ENCODE measurements around the gene NIPAL1. TPM values are rescaled to one million over a fixed set of nuclear protein-coding genes. Genes with fewer than 3 reads are reported as not detected.

NIPAL1 gene
- polyA plus RNA-seq, 1 donor from 2014 or later, result 0.85 TPM

- no peaks in the 10 kb centered on the region for H4K20me1 ChIP-seq (ENCODE audit: insufficient read depth)
- H3K27me3 ChIP-seq (ENCODE audit: insufficient read depth, low read depth, low read length), result no peaks in the 10 kb centered on the region
- H3F3A ChIP-seq (ENCODE audit: insufficient read depth, low read length, poor library complexity, severe bottlenecking), result no peaks in the 10 kb centered on the region
- H3K36me3 ChIP-seq (ENCODE audit: insufficient read depth, low read length), result no peaks in the 10 kb centered on the region
- H3K9me2 ChIP-seq (ENCODE audit: insufficient read depth, low read length), result no peaks in the 10 kb centered on the region
- no peak overlapping the region for H2AFZ ChIP-seq (ENCODE audit: low read depth, low read length)
- TF ChIP-seq TAF1 (IDR thresholded peaks at IDR 0.05; ENCODE audit: low read depth) (no peak), RAD21 (conservative IDR thresholded peaks at IDR 0.05) (no peak)
- H3K4me2 ChIP-seq (ENCODE audit: low read length), result no peak overlapping the region
- no peak overlapping the region for H3K9ac ChIP-seq (ENCODE audit: low read length)
- H3K79me2 ChIP-seq (replicated peaks; ENCODE audit: insufficient read depth, low read length), result no peaks in the 10 kb centered on the region
- no peaks in the 10 kb centered on the region for H3K9me3 ChIP-seq (ENCODE audit: low read length)
- H3K27ac ChIP-seq (ENCODE audit: low read length), result no peak overlapping the region
- H3K4me3 ChIP-seq (ENCODE audit: low read length), result no peak overlapping the region
Measured at GRCh38 chr4:48047421-48047844, 30.9 kb downstream of the NIPAL1 start.

GRCh38 chr4:48047896-48048295, 31.3 kb downstream of the NIPAL1 start:
- H3K27ac ChIP-seq (ENCODE audit: low read length), result no peak overlapping the region
- no peaks in the 10 kb centered on the region for H3K9me3 ChIP-seq (ENCODE audit: low read length)
- no peak for TF ChIP-seq TAF1 (IDR thresholded peaks at IDR 0.05; ENCODE audit: low read depth)
- TF ChIP-seq POLR2AphosphoS5 (IDR thresholded peaks at IDR 0.05), result no peak
- TF ChIP-seq SMC3 (conservative IDR thresholded peaks at IDR 0.05; ENCODE audit: poor library complexity), result no peak
- TF ChIP-seq EP300 (conservative IDR thresholded peaks at IDR 0.05; ENCODE audit: poor library complexity, severe bottlenecking), result no peak
- TF ChIP-seq MXI1 (conservative IDR thresholded peaks at IDR 0.05; ENCODE audit: poor library complexity, severe bottlenecking), result no peak
- TF ChIP-seq, protein P1, sequence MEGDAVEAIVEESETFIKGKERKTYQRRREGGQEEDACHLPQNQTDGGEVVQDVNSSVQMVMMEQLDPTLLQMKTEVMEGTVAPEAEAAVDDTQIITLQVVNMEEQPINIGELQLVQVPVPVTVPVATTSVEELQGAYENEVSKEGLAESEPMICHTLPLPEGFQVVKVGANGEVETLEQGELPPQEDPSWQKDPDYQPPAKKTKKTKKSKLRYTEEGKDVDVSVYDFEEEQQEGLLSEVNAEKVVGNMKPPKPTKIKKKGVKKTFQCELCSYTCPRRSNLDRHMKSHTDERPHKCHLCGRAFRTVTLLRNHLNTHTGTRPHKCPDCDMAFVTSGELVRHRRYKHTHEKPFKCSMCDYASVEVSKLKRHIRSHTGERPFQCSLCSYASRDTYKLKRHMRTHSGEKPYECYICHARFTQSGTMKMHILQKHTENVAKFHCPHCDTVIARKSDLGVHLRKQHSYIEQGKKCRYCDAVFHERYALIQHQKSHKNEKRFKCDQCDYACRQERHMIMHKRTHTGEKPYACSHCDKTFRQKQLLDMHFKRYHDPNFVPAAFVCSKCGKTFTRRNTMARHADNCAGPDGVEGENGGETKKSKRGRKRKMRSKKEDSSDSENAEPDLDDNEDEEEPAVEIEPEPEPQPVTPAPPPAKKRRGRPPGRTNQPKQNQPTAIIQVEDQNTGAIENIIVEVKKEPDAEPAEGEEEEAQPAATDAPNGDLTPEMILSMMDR (IDR thresholded peaks at IDR 0.05; ENCODE audit: poor library complexity, severe bottlenecking), result no peak
- TF ChIP-seq EZH2 (IDR thresholded peaks at IDR 0.05; ENCODE audit: borderline replicate concordance, insufficient read depth, low read length, poor library complexity, severe bottlenecking), result no peak
- TF ChIP-seq RAD21 (conservative IDR thresholded peaks at IDR 0.05), result no peak
- TF ChIP-seq, protein P2, sequence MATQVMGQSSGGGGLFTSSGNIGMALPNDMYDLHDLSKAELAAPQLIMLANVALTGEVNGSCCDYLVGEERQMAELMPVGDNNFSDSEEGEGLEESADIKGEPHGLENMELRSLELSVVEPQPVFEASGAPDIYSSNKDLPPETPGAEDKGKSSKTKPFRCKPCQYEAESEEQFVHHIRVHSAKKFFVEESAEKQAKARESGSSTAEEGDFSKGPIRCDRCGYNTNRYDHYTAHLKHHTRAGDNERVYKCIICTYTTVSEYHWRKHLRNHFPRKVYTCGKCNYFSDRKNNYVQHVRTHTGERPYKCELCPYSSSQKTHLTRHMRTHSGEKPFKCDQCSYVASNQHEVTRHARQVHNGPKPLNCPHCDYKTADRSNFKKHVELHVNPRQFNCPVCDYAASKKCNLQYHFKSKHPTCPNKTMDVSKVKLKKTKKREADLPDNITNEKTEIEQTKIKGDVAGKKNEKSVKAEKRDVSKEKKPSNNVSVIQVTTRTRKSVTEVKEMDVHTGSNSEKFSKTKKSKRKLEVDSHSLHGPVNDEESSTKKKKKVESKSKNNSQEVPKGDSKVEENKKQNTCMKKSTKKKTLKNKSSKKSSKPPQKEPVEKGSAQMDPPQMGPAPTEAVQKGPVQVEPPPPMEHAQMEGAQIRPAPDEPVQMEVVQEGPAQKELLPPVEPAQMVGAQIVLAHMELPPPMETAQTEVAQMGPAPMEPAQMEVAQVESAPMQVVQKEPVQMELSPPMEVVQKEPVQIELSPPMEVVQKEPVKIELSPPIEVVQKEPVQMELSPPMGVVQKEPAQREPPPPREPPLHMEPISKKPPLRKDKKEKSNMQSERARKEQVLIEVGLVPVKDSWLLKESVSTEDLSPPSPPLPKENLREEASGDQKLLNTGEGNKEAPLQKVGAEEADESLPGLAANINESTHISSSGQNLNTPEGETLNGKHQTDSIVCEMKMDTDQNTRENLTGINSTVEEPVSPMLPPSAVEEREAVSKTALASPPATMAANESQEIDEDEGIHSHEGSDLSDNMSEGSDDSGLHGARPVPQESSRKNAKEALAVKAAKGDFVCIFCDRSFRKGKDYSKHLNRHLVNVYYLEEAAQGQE (IDR thresholded peaks at IDR 0.05; ENCODE audit: borderline replicate concordance), result no peak
- H3K9me2 ChIP-seq (ENCODE audit: insufficient read depth, low read length), result no peaks in the 10 kb centered on the region
- no peaks in the 10 kb centered on the region for H3K79me2 ChIP-seq (replicated peaks; ENCODE audit: insufficient read depth, low read length)
- H3K27me3 ChIP-seq (ENCODE audit: insufficient read depth, low read depth, low read length), result no peaks in the 10 kb centered on the region
- H4K20me1 ChIP-seq (ENCODE audit: insufficient read depth), result no peaks in the 10 kb centered on the region
- H3K9ac ChIP-seq (ENCODE audit: low read length), result no peak overlapping the region
- no peak overlapping the region for H3K4me3 ChIP-seq (ENCODE audit: low read length)
- no peak overlapping the region for H2AFZ ChIP-seq (ENCODE audit: low read depth, low read length)
- no peaks in the 10 kb centered on the region for H3F3A ChIP-seq (ENCODE audit: insufficient read depth, low read length, poor library complexity, severe bottlenecking)
- H3K4me2 ChIP-seq (ENCODE audit: low read length), result no peak overlapping the region
- H3K36me3 ChIP-seq (ENCODE audit: insufficient read depth, low read length), result no peaks in the 10 kb centered on the region

- Histone ChIP-seq H2AFZ (ENCODE audit: low read depth, low read length) (no peak overlapping the region), H3F3A (ENCODE audit: insufficient read depth, low read length, poor library complexity, severe bottlenecking) (no peaks in the 10 kb centered on the region), H3K9ac (ENCODE audit: low read length) (no peak overlapping the region), H4K20me1 (ENCODE audit: insufficient read depth) (no peaks in the 10 kb centered on the region), H3K4me2 (ENCODE audit: low read length) (no peak overlapping the region), H3K9me2 (ENCODE audit: insufficient read depth, low read length) (no peaks in the 10 kb centered on the region), H3K27ac (ENCODE audit: low read length) (no peak overlapping the region), H3K9me3 (ENCODE audit: low read length) (no peaks in the 10 kb centered on the region), H3K36me3 (ENCODE audit: insufficient read depth, low read length) (no peaks in the 10 kb centered on the region), H3K27me3 (ENCODE audit: insufficient read depth, low read depth, low read length) (no peaks in the 10 kb centered on the region), H3K79me2 (replicated peaks; ENCODE audit: insufficient read depth, low read length) (no peaks in the 10 kb centered on the region), H3K4me3 (ENCODE audit: low read length) (no peak overlapping the region)
- TF ChIP-seq, protein P1 (IDR thresholded peaks at IDR 0.05; ENCODE audit: poor library complexity, severe bottlenecking), result no peak
- TF ChIP-seq TAF1 (IDR thresholded peaks at IDR 0.05; ENCODE audit: low read depth), result no peak
- TF ChIP-seq EP300 (conservative IDR thresholded peaks at IDR 0.05; ENCODE audit: poor library complexity, severe bottlenecking), result no peak
- TF ChIP-seq POLR2AphosphoS5 (IDR thresholded peaks at IDR 0.05), result no peak
- TF ChIP-seq, protein P2 (IDR thresholded peaks at IDR 0.05; ENCODE audit: borderline replicate concordance), result no peak
- TF ChIP-seq MXI1 (conservative IDR thresholded peaks at IDR 0.05; ENCODE audit: poor library complexity, severe bottlenecking), result no peak
- TF ChIP-seq RAD21 (conservative IDR thresholded peaks at IDR 0.05), result no peak
- no peak for TF ChIP-seq SMC3 (conservative IDR thresholded peaks at IDR 0.05; ENCODE audit: poor library complexity)
- TF ChIP-seq EZH2 (IDR thresholded peaks at IDR 0.05; ENCODE audit: borderline replicate concordance, insufficient read depth, low read length, poor library complexity, severe bottlenecking), result no peak
Measured at GRCh38 chr4:48049483-48049882, 32.9 kb downstream of the NIPAL1 start.

All from neural cell (in vitro differentiated cells).